ENCODE measurements around the gene ZNF284.
"Not testable (repeated sequence)": the region's sequence is repeated elsewhere in the genome, so short reads cannot be mapped to it uniquely, and the experiment has no call there.

The ZNF284 gene

GRCh38 chr19:44111910-44112463 is 40.0 kb downstream of the ZNF284 start:
- Histone ChIP-seq H3K27me3 (ENCODE audit: control insufficient read depth in 1 of 2, insufficient read depth in 2 of 2, low read length in 2 of 2) (no peaks in the 10 kb centered on the region), H3K36me3 (ENCODE audit: control insufficient read depth in 2 of 2, insufficient read depth in 2 of 2, low read length in 2 of 2) (peaks cover 11 to 18% of the 10 kb centered on the region in 2 donors), H3K27ac (ENCODE audit: low read length) (no peak overlapping the region), H3K9ac (ENCODE audit: low read length in 2 of 2) (no peak overlapping the region), H3K4me1 (ENCODE audit: control insufficient read depth, insufficient read depth, low read length) (peaks cover 12% of the 10 kb centered on the region), H3K9me3 (ENCODE audit: control insufficient read depth in 2 of 2, low read length in 2 of 2) (peaks cover 17 to 21% of the 10 kb centered on the region in 2 donors), H3K4me3 (ENCODE audit: low read length in 2 of 2) (peak overlapping the region; percentile 65 to 89)

GRCh38 chr19:44112802-44113137 is 40.8 kb downstream of the ZNF284 start:
- Histone ChIP-seq H3K4me1 (ENCODE audit: control insufficient read depth, insufficient read depth, low read length) (peaks cover 12% of the 10 kb centered on the region), H3K27ac (ENCODE audit: low read length) (no peak overlapping the region), H3K36me3 (ENCODE audit: control insufficient read depth in 2 of 2, insufficient read depth in 2 of 2, low read length in 2 of 2) (peaks cover 9 to 14% of the 10 kb centered on the region in 2 donors), H3K4me3 (ENCODE audit: low read length in 2 of 2) (peak overlapping the region; percentile 65 to 89), H3K9me3 (ENCODE audit: control insufficient read depth in 2 of 2, low read length in 2 of 2) (peaks cover 10 to 13% of the 10 kb centered on the region in 2 donors), H3K27me3 (ENCODE audit: control insufficient read depth in 1 of 2, insufficient read depth in 2 of 2, low read length in 2 of 2) (no peaks in the 10 kb centered on the region), H3K9ac (ENCODE audit: low read length in 2 of 2) (peak overlapping the region; percentile 69 to 92)

GRCh38 chr19:44113138-44113783 is 41.3 kb downstream of the ZNF284 start, which contains the start of gene ZNF225:
Gene ZNF225 (plus strand): TSS chr19:44113399. CDS start chr19:44115828, 2,429 bp downstream.
- Histone ChIP-seq H3K4me3 (ENCODE audit: low read length in 2 of 2) (peak within 1 kb of the TSS; percentile 85 to 89), H3K27ac (ENCODE audit: low read length) (peak within 1 kb of the TSS; percentile 77), H3K4me1 (ENCODE audit: control insufficient read depth, insufficient read depth, low read length) (peaks cover 12% of the 10 kb centered on the region), H3K36me3 (ENCODE audit: control insufficient read depth in 2 of 2, insufficient read depth in 2 of 2, low read length in 2 of 2) (peaks cover 13% of the 10 kb centered on the region in 2 donors), H3K27me3 (ENCODE audit: control insufficient read depth in 1 of 2, insufficient read depth in 2 of 2, low read length in 2 of 2) (no peaks in the 10 kb centered on the region), H3K9me3 (ENCODE audit: control insufficient read depth in 2 of 2, low read length in 2 of 2) (peaks cover 7 to 8% of the 10 kb centered on the region in 2 donors), H3K9ac (ENCODE audit: low read length in 2 of 2) (peak within 1 kb of the TSS; percentile 87 to 92)

- peak overlapping the region; percentile 77 for H3K27ac ChIP-seq (ENCODE audit: low read length)
Observed at GRCh38 chr19:44113784-44114390, 41.9 kb downstream of the ZNF284 start.

GRCh38 chr19:44121162-44121561 is 49.2 kb downstream of the ZNF284 start:
- H3K9ac ChIP-seq (ENCODE audit: low read length in 2 of 2); H3K9me3 ChIP-seq (ENCODE audit: control insufficient read depth in 2 of 2, low read length in 2 of 2); H3K4me1 ChIP-seq (ENCODE audit: control insufficient read depth, insufficient read depth, low read length); H3K27me3 ChIP-seq (ENCODE audit: control insufficient read depth in 1 of 2, insufficient read depth in 2 of 2, low read length in 2 of 2); H3K4me3 ChIP-seq (ENCODE audit: low read length in 2 of 2); H3K27ac ChIP-seq (ENCODE audit: low read length): not testable (repeated sequence)
- H3K36me3 ChIP-seq (ENCODE audit: control insufficient read depth in 2 of 2, insufficient read depth in 2 of 2, low read length in 2 of 2), result peaks cover 34 to 61% of the 10 kb centered on the region in 2 donors

More at GRCh38 chr19:44113784-44114390, 41.9 kb downstream of the ZNF284 start:
- Histone ChIP-seq H3K27me3 (ENCODE audit: control insufficient read depth in 1 of 2, insufficient read depth in 2 of 2, low read length in 2 of 2) (no peaks in the 10 kb centered on the region), H3K4me1 (ENCODE audit: control insufficient read depth, insufficient read depth, low read length) (peaks cover 12% of the 10 kb centered on the region), H3K9ac (ENCODE audit: low read length in 2 of 2) (peak overlapping the region; percentile 87 to 92), H3K4me3 (ENCODE audit: low read length in 2 of 2) (peak overlapping the region; percentile 85 to 89), H3K36me3 (ENCODE audit: control insufficient read depth in 2 of 2, insufficient read depth in 2 of 2, low read length in 2 of 2) (peaks cover 17% of the 10 kb centered on the region in 2 donors), H3K9me3 (ENCODE audit: control insufficient read depth in 2 of 2, low read length in 2 of 2) (peaks cover 7 to 8% of the 10 kb centered on the region in 2 donors)

- Histone ChIP-seq H3K27me3 (ENCODE audit: control insufficient read depth in 1 of 2, insufficient read depth in 2 of 2, low read length in 2 of 2) (no peaks in the 10 kb centered on the region), H3K27ac (ENCODE audit: low read length) (no peak overlapping the region), H3K4me3 (ENCODE audit: low read length in 2 of 2) (peak overlapping the region in 1 of 2 donors; percentile 15), H3K9ac (ENCODE audit: low read length in 2 of 2) (no peak overlapping the region), H3K4me1 (ENCODE audit: control insufficient read depth, insufficient read depth, low read length) (no peaks in the 10 kb centered on the region), H3K9me3 (ENCODE audit: control insufficient read depth in 2 of 2, low read length in 2 of 2) (peaks cover 9 to 17% of the 10 kb centered on the region in 2 donors), H3K36me3 (ENCODE audit: control insufficient read depth in 2 of 2, insufficient read depth in 2 of 2, low read length in 2 of 2) (peaks cover 28 to 33% of the 10 kb centered on the region in 2 donors)
Observed at GRCh38 chr19:44131955-44132354, 60.0 kb downstream of the ZNF284 start.

All from stomach smooth muscle (tissue), 2 donors.